NCI-H2196 treated with DMSO at 0.1 percent for 48 hours (cell line): ENCODE measurements around the gene PLCH2.

Experiments
- DNase-seq: peaks from one replicate; lab custom pipeline; 2025; ENCODE audit not compliant: unreplicated experiment; lab: John Stamatoyannopoulos, UW

Gene PLCH2

GRCh38 chr1:2496087-2496622, 20.1 kb downstream of the PLCH2 start:
- DNase-seq, result no peak

- no peak for DNase-seq
Measured at GRCh38 chr1:2496746-2497145, 20.7 kb downstream of the PLCH2 start.

- DNase-seq, result no peak
Measured at GRCh38 chr1:2497891-2498290, 21.8 kb downstream of the PLCH2 start.

GRCh38 chr1:2498648-2499047, 22.6 kb downstream of the PLCH2 start:
- no peak for DNase-seq

- DNase-seq, result no peak
Measured at GRCh38 chr1:2499260-2499659, 23.2 kb downstream of the PLCH2 start.

- DNase-seq, result no peak
Measured at GRCh38 chr1:2499986-2500596, 24.0 kb downstream of the PLCH2 start.

- DNase-seq, result no peak
Measured at GRCh38 chr1:2501041-2501819, 25.1 kb downstream of the PLCH2 start.

- DNase-seq, result no peak
Measured at GRCh38 chr1:2501820-2502119, 25.7 kb downstream of the PLCH2 start.

GRCh38 chr1:2502210-2502609, 26.1 kb downstream of the PLCH2 start:
- no peak for DNase-seq

- DNase-seq, result no peak
Measured at GRCh38 chr1:2502661-2503553, 26.8 kb downstream of the PLCH2 start.

- DNase-seq, result no peak
Measured at GRCh38 chr1:2503554-2504224, 27.6 kb downstream of the PLCH2 start.

GRCh38 chr1:2504225-2504948, 28.3 kb downstream of the PLCH2 start:
- DNase-seq, result no peak

- no peak for DNase-seq
Measured at GRCh38 chr1:2504949-2505272, 28.8 kb downstream of the PLCH2 start.

- DNase-seq, result no peak
Measured at GRCh38 chr1:2505461-2505994, 29.4 kb downstream of the PLCH2 start.

GRCh38 chr1:2506007-2506860, 30.1 kb downstream of the PLCH2 start:
- DNase-seq, result no peak

GRCh38 chr1:2506901-2507565, 30.9 kb downstream of the PLCH2 start:
- no peak for DNase-seq

GRCh38 chr1:2507744-2508155, 31.7 kb downstream of the PLCH2 start:
- DNase-seq, result no peak

- no peak for DNase-seq
Measured at GRCh38 chr1:2508180-2508579, 32.1 kb downstream of the PLCH2 start.

- no peak for DNase-seq
Measured at GRCh38 chr1:2508751-2509150, 32.7 kb downstream of the PLCH2 start.
